Choroid plexus epithelial cell (primary cell): ENCODE measurements around the gene REPS1.
A peak's percentile ranks its signal among the peaks of the same experiment; 100 is the strongest.
"Not testable (repeated sequence)": the region's sequence is repeated elsewhere in the genome, so short reads cannot be mapped to it uniquely, and the experiment has no call there.

ENCODE experiments used
- DNase-seq: peaks from one replicate; pipeline ENCODE4 v3.0.0-alpha.2; 2010; ENCODE audit warnings: low read depth
- H3K4me3 ChIP-seq: 2 replicates; pipeline ENCODE4 v1.5.1; 2011; ENCODE audit warnings: low read depth, mild to moderate bottlenecking, control low read depth, low read length, moderate library complexity
- CTCF ChIP-seq: conservative IDR thresholded peaks from 2 replicates; pipeline ENCODE4 v1.5.1; 2011; ENCODE audit warnings: low read depth, mild to moderate bottlenecking, control low read depth, inconsistent platforms, low read length, moderate library complexity

The REPS1 gene

DNA sequence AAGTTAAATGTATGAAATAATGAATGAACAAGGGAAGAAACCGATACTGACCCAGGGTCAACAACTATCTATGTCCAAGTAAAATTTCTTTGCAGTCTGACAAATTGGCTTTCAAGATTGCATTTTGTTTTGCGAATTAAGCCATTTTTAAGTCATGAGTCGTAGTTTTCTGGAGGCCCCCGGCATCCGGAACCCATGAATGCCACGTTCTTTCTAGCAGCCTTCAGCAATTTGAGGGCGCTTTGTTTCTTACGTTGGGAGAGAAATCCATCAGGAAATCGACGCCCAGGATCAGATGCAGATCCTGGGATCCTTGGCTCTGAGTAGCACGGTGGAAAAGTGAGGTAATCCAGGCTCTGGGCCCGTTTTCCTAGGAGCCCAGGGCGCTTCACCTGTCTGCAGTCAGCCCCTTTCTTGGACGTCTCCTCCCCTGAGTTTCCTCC lies 40.2 kb upstream of the REPS1 start:
- TF ChIP-seq CTCF, result no peak
- H3K4me3 ChIP-seq, result peak overlapping the region; percentile 73
- DNase-seq, result peak; percentile 7

GRCh38 chr6:139027620-139028182 lies 39.6 kb upstream of the REPS1 start:
- peak overlapping the region; percentile 73 for H3K4me3 ChIP-seq
- DNase-seq, result peak; percentile 30
- TF ChIP-seq CTCF, result no peak

- not testable (repeated sequence) for DNase-seq, H3K4me3 ChIP-seq
Measured at GRCh38 chr6:139025416-139025815, 37.4 kb upstream of the REPS1 start.

- no peak overlapping the region for H3K4me3 ChIP-seq
- DNase-seq, result no peak
- no peak for TF ChIP-seq CTCF
Measured at GRCh38 chr6:139020689-139021088, 32.6 kb upstream of the REPS1 start.

- TF ChIP-seq CTCF, result no peak
- DNase-seq, result no peak
- no peak overlapping the region for H3K4me3 ChIP-seq
Measured at GRCh38 chr6:139019722-139020121, 31.7 kb upstream of the REPS1 start.

DNA sequence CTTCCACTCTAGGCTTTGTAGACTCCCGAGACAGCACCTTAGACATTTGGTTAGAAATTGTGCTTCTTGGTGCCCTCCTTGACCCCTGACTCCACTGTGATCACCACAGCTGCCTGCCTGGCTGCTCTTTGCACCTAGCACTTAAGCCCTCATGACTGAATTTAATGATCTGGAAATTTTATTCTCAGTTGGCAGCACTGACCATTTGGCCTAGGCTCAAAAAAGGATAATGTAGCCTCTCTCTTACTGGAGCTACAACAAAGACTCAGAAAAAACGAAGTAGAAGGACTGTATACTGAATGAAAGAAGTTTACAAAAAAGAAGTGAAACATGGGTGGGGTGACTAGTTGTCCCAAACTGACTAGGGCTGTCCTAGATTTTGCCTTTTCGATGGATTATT lies 29.2 kb upstream of the REPS1 start:
- no peak for DNase-seq
- no peak for TF ChIP-seq CTCF
- no peak overlapping the region for H3K4me3 ChIP-seq

GRCh38 chr6:139016337-139017213 lies 28.5 kb upstream of the REPS1 start:
- H3K4me3 ChIP-seq, result no peak overlapping the region
- no peak for DNase-seq
- no peak for TF ChIP-seq CTCF
